HEK293 (cell line): ENCODE results near the gene TMEM205.

Source experiments
- CTCF ChIP-seq: fragments of 450-650 bp; formaldehyde crosslinking; IDR thresholded peaks from 2 replicates; pipeline ENCODE4 v1.5.1; 2016; ENCODE audit warnings: missing biosample characterization, missing genetic modification characterization
- KLF9 ChIP-seq: fragments of 450-650 bp; formaldehyde crosslinking; IDR thresholded peaks from 2 replicates; pipeline ENCODE4 v1.5.1; 2016; ENCODE audit warnings: missing biosample characterization, missing genetic modification characterization, low read depth
- PBX3 ChIP-seq: sonication (generic); formaldehyde crosslinking; IDR thresholded peaks from 2 replicates; pipeline ENCODE4 v1.8.1; 2022; ENCODE audit warnings: mild to moderate bottlenecking, moderate library complexity, missing genetic modification reagents
- SCRT2 ChIP-seq: fragments of 450-650 bp; formaldehyde crosslinking; IDR thresholded peaks from 2 replicates; pipeline ENCODE4 v1.5.1; 2016; ENCODE audit warnings: missing biosample characterization, missing genetic modification characterization
- SP2 ChIP-seq: fragments of 450-650 bp; formaldehyde crosslinking; IDR thresholded peaks from 2 replicates; pipeline ENCODE4 v1.5.1; 2016; ENCODE audit warnings: missing biosample characterization, missing genetic modification characterization
- TRIM28 ChIP-seq: IDR thresholded peaks from 2 replicates; pipeline ENCODE4 v1.6.1; 2011; ENCODE audit warnings: low read length, control low read depth, borderline replicate concordance
- ZBTB17 ChIP-seq: fragments of 450-650 bp; formaldehyde crosslinking; IDR thresholded peaks from 2 replicates; pipeline ENCODE4 v1.5.1; 2016; ENCODE audit warnings: missing biosample characterization, missing genetic modification characterization
- ZFP41 ChIP-seq: fragments of 450-650 bp; formaldehyde crosslinking; IDR thresholded peaks from 2 replicates; pipeline ENCODE4 v1.5.1; 2016; ENCODE audit warnings: missing biosample characterization, missing genetic modification characterization, borderline replicate concordance
- ZNF138 ChIP-seq: fragments of 450-650 bp; formaldehyde crosslinking; IDR thresholded peaks from 2 replicates; pipeline ENCODE4 v1.5.1; 2016; ENCODE audit warnings: missing biosample characterization, missing genetic modification characterization, borderline replicate concordance
- ZNF174 ChIP-seq: fragments of 450-650 bp; formaldehyde crosslinking; IDR thresholded peaks from 2 replicates; pipeline ENCODE4 v1.5.0; 2017; ENCODE audit warnings: missing biosample characterization, mild to moderate bottlenecking, missing genetic modification characterization
- ZNF19 ChIP-seq: fragments of 450-650 bp; formaldehyde crosslinking; IDR thresholded peaks from 2 replicates; pipeline ENCODE4; 2016; ENCODE audit warnings: missing biosample characterization, missing genetic modification characterization, low read depth
- ZNF2 ChIP-seq: fragments of 450-650 bp; formaldehyde crosslinking; IDR thresholded peaks from 2 replicates; pipeline ENCODE4 v1.5.1; 2016; ENCODE audit warnings: missing biosample characterization, missing genetic modification characterization
- ZNF202 ChIP-seq: fragments of 450-650 bp; formaldehyde crosslinking; IDR thresholded peaks from 2 replicates; pipeline ENCODE4 v1.5.1; 2016; ENCODE audit warnings: missing biosample characterization, missing genetic modification characterization, borderline replicate concordance
- ZNF223 ChIP-seq: fragments of 450-650 bp; formaldehyde crosslinking; IDR thresholded peaks from 2 replicates; pipeline ENCODE4 v1.5.1; 2016; ENCODE audit warnings: missing biosample characterization, missing genetic modification characterization
- ZNF24 ChIP-seq: fragments of 450-650 bp; formaldehyde crosslinking; IDR thresholded peaks from 2 replicates; pipeline ENCODE4 v1.5.1; 2016; ENCODE audit warnings: missing biosample characterization, missing genetic modification characterization
- ZNF324 ChIP-seq: fragments of 450-650 bp; formaldehyde crosslinking; IDR thresholded peaks from 2 replicates; pipeline ENCODE4 v1.5.1; 2016; ENCODE audit warnings: missing biosample characterization, missing genetic modification characterization
- ZNF341 ChIP-seq: fragments of 450-650 bp; formaldehyde crosslinking; IDR thresholded peaks from 2 replicates; pipeline ENCODE4; 2016; ENCODE audit warnings: low read depth, missing biosample characterization, missing genetic modification characterization
- ZNF423 ChIP-seq: fragments of 450-650 bp; formaldehyde crosslinking; IDR thresholded peaks from 2 replicates; pipeline ENCODE4 v1.5.1; 2016; ENCODE audit warnings: missing biosample characterization, missing genetic modification characterization
- ZNF560 ChIP-seq: fragments of 450-650 bp; formaldehyde crosslinking; IDR thresholded peaks from 2 replicates; pipeline ENCODE4 v1.5.1; 2017; ENCODE audit warnings: missing biosample characterization, missing genetic modification characterization, borderline replicate concordance
- ZNF654 ChIP-seq: fragments of 450-650 bp; formaldehyde crosslinking; IDR thresholded peaks from 2 replicates; pipeline ENCODE4 v1.5.1; 2016; ENCODE audit warnings: low read depth, missing biosample characterization, missing genetic modification characterization
- ZNF792 ChIP-seq: fragments of 450-650 bp; formaldehyde crosslinking; IDR thresholded peaks from 2 replicates; pipeline ENCODE4 v1.5.1; 2016; ENCODE audit warnings: missing biosample characterization, missing genetic modification characterization
- ZSCAN30 ChIP-seq: fragments of 450-650 bp; IDR thresholded peaks from 2 replicates; pipeline ENCODE4 v1.5.1; 2018; ENCODE audit warnings: missing biosample characterization, mild to moderate bottlenecking, missing genetic modification characterization, moderate library complexity
- TF ChIP-seq, protein P1 (sequence below): fragments of 450-650 bp; formaldehyde crosslinking; IDR thresholded peaks from 2 replicates; pipeline ENCODE4 v1.5.1; 2016; ENCODE audit warnings: missing biosample characterization, missing genetic modification characterization
- TF ChIP-seq, protein P2 (sequence below): fragments of 450-650 bp; formaldehyde crosslinking; IDR thresholded peaks from 2 replicates; pipeline ENCODE4 v1.5.1; 2016; ENCODE audit warnings: missing biosample characterization, missing genetic modification characterization
- TF ChIP-seq, protein P3 (sequence below): fragments of 450-650 bp; formaldehyde crosslinking; conservative IDR thresholded peaks from 2 replicates; pipeline ENCODE4 v1.5.1; 2016; ENCODE audit warnings: low read depth, missing biosample characterization, missing genetic modification characterization
- TF ChIP-seq, protein P4 (sequence below): fragments of 450-650 bp; formaldehyde crosslinking; IDR thresholded peaks from 2 replicates; pipeline ENCODE4 v1.5.1; 2016; ENCODE audit warnings: missing biosample characterization, missing genetic modification characterization, borderline replicate concordance

TMEM205 gene

GRCh38 chr19:11346104-11346940 is at the start of gene TMEM205, which contains the start of gene CCDC159 (continued):
- TF ChIP-seq, protein P1, sequence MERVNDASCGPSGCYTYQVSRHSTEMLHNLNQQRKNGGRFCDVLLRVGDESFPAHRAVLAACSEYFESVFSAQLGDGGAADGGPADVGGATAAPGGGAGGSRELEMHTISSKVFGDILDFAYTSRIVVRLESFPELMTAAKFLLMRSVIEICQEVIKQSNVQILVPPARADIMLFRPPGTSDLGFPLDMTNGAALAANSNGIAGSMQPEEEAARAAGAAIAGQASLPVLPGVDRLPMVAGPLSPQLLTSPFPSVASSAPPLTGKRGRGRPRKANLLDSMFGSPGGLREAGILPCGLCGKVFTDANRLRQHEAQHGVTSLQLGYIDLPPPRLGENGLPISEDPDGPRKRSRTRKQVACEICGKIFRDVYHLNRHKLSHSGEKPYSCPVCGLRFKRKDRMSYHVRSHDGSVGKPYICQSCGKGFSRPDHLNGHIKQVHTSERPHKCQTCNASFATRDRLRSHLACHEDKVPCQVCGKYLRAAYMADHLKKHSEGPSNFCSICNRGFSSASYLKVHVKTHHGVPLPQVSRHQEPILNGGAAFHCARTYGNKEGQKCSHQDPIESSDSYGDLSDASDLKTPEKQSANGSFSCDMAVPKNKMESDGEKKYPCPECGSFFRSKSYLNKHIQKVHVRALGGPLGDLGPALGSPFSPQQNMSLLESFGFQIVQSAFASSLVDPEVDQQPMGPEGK (tag by site-specific recombination) = peak; percentile 79
- peak; percentile 98 for TF ChIP-seq SCRT2
- no peak for TF ChIP-seq ZNF174 (tag by site-specific recombination)
- TF ChIP-seq ZNF19 (tag by site-specific recombination) = no peak
- no peak for TF ChIP-seq ZNF560
- no peak for TF ChIP-seq TRIM28
- no peak for TF ChIP-seq PBX3 (CRISPR knock-in tag)
- peak; percentile 43; the same call in 1 of the 2 replicates for TF ChIP-seq ZNF341
- TF ChIP-seq ZNF138 (tag by site-specific recombination) = no peak
- peak; percentile 94 for TF ChIP-seq KLF9
- TF ChIP-seq ZSCAN30 (tag by site-specific recombination) = 0 out of 2 replicates have a peak, but pooled peaks have one; percentile 27
- TF ChIP-seq, protein P2, sequence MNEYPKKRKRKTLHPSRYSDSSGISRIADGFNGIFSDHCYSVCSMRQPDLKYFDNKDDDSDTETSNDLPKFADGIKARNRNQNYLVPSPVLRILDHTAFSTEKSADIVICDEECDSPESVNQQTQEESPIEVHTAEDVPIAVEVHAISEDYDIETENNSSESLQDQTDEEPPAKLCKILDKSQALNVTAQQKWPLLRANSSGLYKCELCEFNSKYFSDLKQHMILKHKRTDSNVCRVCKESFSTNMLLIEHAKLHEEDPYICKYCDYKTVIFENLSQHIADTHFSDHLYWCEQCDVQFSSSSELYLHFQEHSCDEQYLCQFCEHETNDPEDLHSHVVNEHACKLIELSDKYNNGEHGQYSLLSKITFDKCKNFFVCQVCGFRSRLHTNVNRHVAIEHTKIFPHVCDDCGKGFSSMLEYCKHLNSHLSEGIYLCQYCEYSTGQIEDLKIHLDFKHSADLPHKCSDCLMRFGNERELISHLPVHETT (tag by site-specific recombination) = peak; percentile 20; the same call in 1 of the 2 replicates
- no peak for TF ChIP-seq ZNF792
- TF ChIP-seq ZBTB17 (tag by site-specific recombination) = peak; percentile 45; the same call in 1 of the 2 replicates
- TF ChIP-seq, protein P3, sequence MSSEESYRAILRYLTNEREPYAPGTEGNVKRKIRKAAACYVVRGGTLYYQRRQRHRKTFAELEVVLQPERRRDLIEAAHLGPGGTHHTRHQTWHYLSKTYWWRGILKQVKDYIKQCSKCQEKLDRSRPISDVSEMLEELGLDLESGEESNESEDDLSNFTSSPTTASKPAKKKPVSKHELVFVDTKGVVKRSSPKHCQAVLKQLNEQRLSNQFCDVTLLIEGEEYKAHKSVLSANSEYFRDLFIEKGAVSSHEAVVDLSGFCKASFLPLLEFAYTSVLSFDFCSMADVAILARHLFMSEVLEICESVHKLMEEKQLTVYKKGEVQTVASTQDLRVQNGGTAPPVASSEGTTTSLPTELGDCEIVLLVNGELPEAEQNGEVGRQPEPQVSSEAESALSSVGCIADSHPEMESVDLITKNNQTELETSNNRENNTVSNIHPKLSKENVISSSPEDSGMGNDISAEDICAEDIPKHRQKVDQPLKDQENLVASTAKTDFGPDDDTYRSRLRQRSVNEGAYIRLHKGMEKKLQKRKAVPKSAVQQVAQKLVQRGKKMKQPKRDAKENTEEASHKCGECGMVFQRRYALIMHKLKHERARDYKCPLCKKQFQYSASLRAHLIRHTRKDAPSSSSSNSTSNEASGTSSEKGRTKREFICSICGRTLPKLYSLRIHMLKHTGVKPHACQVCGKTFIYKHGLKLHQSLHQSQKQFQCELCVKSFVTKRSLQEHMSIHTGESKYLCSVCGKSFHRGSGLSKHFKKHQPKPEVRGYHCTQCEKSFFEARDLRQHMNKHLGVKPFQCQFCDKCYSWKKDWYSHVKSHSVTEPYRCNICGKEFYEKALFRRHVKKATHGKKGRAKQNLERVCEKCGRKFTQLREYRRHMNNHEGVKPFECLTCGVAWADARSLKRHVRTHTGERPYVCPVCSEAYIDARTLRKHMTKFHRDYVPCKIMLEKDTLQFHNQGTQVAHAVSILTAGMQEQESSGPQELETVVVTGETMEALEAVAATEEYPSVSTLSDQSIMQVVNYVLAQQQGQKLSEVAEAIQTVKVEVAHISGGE (tag by site-specific recombination) = 0 out of 2 replicates have a peak, but pooled peaks have one; percentile 47
- TF ChIP-seq ZNF324 = no peak
- no peak for TF ChIP-seq ZNF654 (tag by site-specific recombination)
- TF ChIP-seq SP2 (tag by site-specific recombination) = peak; percentile 98
- no peak for TF ChIP-seq ZFP41
- no peak for TF ChIP-seq ZNF24 (tag by site-specific recombination)
- no peak for TF ChIP-seq ZNF423 (tag by site-specific recombination)
- no peak; the same call in 1 of the 2 replicates for TF ChIP-seq ZNF2 (tag by site-specific recombination)
- TF ChIP-seq, protein P4, sequence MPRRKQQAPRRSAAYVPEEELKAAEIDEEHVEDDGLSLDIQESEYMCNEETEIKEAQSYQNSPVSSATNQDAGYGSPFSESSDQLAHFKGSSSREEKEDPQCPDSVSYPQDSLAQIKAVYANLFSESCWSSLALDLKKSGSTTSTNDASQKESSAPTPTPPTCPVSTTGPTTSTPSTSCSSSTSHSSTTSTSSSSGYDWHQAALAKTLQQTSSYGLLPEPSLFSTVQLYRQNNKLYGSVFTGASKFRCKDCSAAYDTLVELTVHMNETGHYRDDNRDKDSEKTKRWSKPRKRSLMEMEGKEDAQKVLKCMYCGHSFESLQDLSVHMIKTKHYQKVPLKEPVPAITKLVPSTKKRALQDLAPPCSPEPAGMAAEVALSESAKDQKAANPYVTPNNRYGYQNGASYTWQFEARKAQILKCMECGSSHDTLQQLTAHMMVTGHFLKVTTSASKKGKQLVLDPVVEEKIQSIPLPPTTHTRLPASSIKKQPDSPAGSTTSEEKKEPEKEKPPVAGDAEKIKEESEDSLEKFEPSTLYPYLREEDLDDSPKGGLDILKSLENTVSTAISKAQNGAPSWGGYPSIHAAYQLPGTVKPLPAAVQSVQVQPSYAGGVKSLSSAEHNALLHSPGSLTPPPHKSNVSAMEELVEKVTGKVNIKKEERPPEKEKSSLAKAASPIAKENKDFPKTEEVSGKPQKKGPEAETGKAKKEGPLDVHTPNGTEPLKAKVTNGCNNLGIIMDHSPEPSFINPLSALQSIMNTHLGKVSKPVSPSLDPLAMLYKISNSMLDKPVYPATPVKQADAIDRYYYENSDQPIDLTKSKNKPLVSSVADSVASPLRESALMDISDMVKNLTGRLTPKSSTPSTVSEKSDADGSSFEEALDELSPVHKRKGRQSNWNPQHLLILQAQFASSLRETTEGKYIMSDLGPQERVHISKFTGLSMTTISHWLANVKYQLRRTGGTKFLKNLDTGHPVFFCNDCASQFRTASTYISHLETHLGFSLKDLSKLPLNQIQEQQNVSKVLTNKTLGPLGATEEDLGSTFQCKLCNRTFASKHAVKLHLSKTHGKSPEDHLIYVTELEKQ (tag by site-specific recombination) = no peak
- TF ChIP-seq CTCF = peak; percentile 88
- no peak for TF ChIP-seq ZNF202 (tag by site-specific recombination)
- no peak for TF ChIP-seq ZNF223 (tag by site-specific recombination)
